GM21360 (cell line): Measurements from ENCODE around the gene GPR160.
"Not testable (repeated sequence)": the region's sequence is repeated elsewhere in the genome, so short reads cannot be mapped to it uniquely, and the experiment has no call there.

Experiments
- ATAC-seq: cut with Tn5 transposase; IDR thresholded peaks from one replicate; pipeline ENCODE4 v1.9.1; 2021; ENCODE audit warnings: mild to moderate bottlenecking, moderate library complexity; ENCODE audit not compliant: unreplicated experiment

GPR160 gene

DNA sequence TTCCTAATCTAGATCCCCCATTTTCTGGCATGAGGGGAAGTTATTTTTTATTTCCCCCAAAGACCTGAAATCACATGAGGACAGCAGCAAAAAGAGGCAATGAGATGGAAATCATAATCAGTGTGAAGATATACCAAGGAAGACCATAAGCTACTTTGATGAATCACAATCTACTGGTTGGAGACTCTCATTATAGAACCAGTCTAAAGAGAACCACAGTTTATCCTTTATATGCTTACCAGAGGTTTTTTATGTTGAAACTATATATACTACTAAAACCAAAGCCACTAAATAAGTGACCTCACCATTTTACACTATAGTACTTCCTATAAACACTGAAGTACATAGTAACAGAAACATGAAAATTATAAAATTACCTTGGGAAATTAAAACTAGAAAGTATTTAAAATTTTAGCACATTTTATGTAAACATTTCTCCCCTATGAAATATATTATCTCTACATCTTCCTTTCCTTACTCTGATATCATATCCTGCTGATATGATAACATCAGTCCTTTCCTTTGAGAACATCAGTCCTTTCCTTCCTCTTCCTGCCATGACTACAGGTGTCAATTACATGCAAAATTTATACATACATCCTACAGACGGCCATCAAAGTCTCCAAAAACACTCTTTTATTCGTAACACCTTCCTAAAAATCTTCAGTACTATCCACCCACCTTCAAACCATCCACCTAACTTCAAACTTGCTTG, 71.9 kb downstream of the GPR160 start:
- no peak for ATAC-seq

DNA sequence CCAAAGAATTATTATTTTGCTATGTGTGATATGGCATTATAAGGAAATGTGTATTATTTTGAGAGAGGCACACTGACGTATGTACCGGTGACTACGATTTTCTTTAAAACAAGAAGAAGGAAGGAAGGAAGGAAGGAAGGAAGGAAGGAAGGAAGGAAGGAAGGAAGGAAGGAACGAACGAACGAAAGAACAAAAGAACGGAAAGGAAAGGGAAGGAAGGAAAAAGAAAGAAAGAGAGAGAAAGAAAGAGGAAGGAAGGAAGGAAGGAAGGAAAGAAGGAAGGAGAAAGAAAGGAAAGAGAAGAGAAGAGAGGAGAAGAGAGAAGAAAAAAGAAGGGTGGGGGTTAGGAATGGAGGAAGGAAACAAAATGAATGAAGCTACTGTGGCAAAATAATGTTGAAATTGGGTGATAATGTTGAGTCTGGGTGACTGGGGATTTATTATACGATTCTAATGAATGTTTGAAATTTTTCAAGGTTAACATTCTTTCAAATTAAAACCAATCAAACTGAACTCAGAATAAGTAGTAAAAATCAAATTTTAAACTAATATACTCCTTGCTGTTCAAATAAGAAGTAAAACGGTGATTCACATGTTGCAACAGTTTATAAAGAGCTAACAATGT, 73.5 kb downstream of the GPR160 start:
- ATAC-seq = no peak

DNA sequence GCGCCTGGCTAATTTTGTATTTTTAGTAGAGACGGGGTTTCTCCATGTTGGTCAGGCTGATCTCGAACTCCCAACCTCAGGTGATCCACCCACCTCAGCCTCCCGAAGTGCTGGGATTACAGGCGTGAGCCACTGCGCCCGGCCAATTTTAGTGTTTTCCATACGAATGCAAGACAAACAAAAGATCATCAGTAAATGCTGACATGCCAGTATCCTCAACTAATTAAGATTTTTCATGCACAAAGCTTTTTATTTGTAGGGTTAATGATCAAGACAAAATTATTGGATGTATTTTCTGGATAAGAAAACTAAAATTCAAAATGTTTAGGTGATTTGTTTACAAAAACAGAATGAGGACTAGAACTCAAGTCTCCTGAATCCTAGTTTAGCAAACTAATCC, 76.4 kb downstream of the GPR160 start:
- ATAC-seq = not testable (repeated sequence)

- ATAC-seq = no peak
These were observed 79.3 kb downstream of the GPR160 start for GRCh38 chr3:170117134-170117533.

GRCh38 chr3:170128259-170128976, 90.6 kb downstream of the GPR160 start:
- ATAC-seq = peak; percentile 83

GRCh38 chr3:170128977-170129431, 91.2 kb downstream of the GPR160 start:
- ATAC-seq = peak; percentile 35

DNA sequence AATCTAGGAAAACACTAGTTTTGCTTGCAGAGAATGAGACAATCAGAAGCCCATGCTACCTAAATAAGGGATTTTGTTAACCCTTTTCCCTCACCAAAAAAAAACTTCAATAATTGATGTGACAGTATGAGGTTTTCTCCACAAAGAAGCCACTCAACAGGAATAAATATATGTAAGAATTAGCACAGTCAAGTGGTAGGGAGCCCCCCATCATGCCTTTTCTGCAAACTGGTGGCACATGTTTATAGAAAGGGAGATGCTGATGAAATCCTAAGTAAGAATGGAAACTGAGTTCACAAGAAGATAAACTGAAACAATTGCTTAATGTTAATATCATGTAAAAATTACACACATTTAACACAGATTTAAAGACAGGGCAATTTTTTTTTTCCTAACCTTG, 92.7 kb downstream of the GPR160 start:
- no peak for ATAC-seq

- no peak for ATAC-seq
These were observed 94.5 kb downstream of the GPR160 start for GRCh38 chr3:170132335-170132734.
